CD4-positive, alpha-beta T cell treated with Interleukin-6 for 4 hours (primary cell): Measurements from ENCODE around the gene NDC1.

Experiments used
- DNase-seq: peaks from one replicate; pipeline ENCODE4 v3.0.0-alpha.2; 2020; ENCODE audit warnings: mixed read lengths

Gene NDC1

GRCh38 chr1:53730224-53730865 lies 107.8 kb downstream of the NDC1 start:
- no peak for DNase-seq

GRCh38 chr1:53729456-53730223 lies 108.5 kb downstream of the NDC1 start:
- no peak for DNase-seq

- DNase-seq: no peak
These were observed 109.2 kb downstream of the NDC1 start for GRCh38 chr1:53728702-53729455.

GRCh38 chr1:53728196-53728595 lies 109.9 kb downstream of the NDC1 start:
- DNase-seq: no peak

GRCh38 chr1:53727461-53728092 lies 110.5 kb downstream of the NDC1 start:
- no peak for DNase-seq

GRCh38 chr1:53726009-53726600 lies 112.0 kb downstream of the NDC1 start:
- DNase-seq: no peak

GRCh38 chr1:53725238-53725689 lies 112.8 kb downstream of the NDC1 start:
- no peak for DNase-seq

- DNase-seq: no peak
These were observed 116.1 kb downstream of the NDC1 start for GRCh38 chr1:53722025-53722424.

- no peak for DNase-seq
These were observed 117.0 kb downstream of the NDC1 start for GRCh38 chr1:53721088-53721487.

GRCh38 chr1:53719469-53719868 lies 118.6 kb downstream of the NDC1 start:
- no peak for DNase-seq

- no peak for DNase-seq
These were observed 119.7 kb downstream of the NDC1 start for GRCh38 chr1:53718443-53718842.

GRCh38 chr1:53717025-53717804 lies 120.9 kb downstream of the NDC1 start:
- no peak for DNase-seq

- DNase-seq: no peak
These were observed 121.9 kb downstream of the NDC1 start for GRCh38 chr1:53716150-53716549.

GRCh38 chr1:53715478-53715877 lies 122.6 kb downstream of the NDC1 start:
- DNase-seq: no peak
